Lower lobe of right lung (tissue), 2 donors: ENCODE measurements around the gene S100G. TPM values are rescaled to one million over a fixed set of nuclear protein-coding genes. Genes with fewer than 3 reads are reported as not detected.

Experiments used
- ATAC-seq, 2 donors: fragments of 200-7000 bp; cut with Tn5 transposase; one replicate each; pipeline ENCODE4 v1.9.1; 2020 to 2022; ENCODE audit warnings: mild to moderate bottlenecking in 2 of 2, moderate library complexity in 2 of 2
- DNase-seq: peaks from one replicate; pipeline ENCODE4 v3.0.0-alpha.2; 2020
- H3K27ac ChIP-seq: fragments of 200-600 bp; one replicate; pipeline ENCODE4 v1.8.0; 2022
- H3K27me3 ChIP-seq: fragments of 200-600 bp; one replicate; pipeline ENCODE4 v1.8.0; 2022; ENCODE audit warnings: low read depth
- H3K36me3 ChIP-seq: fragments of 200-600 bp; one replicate; pipeline ENCODE4 v1.8.0; 2022; ENCODE audit warnings: mild to moderate bottlenecking
- H3K4me1 ChIP-seq: fragments of 200-600 bp; one replicate; pipeline ENCODE4 v1.8.0; 2022
- H3K4me3 ChIP-seq: fragments of 200-600 bp; one replicate; pipeline ENCODE4 v1.8.0; 2022; ENCODE audit warnings: mild to moderate bottlenecking
- H3K9me3 ChIP-seq: fragments of 200-600 bp; one replicate; pipeline ENCODE4 v1.8.0; 2022
- intact Hi-C: fragments of 100-400 bp; cut with DNase I; formaldehyde crosslinking; loops from one replicate; pipeline ENCODE4 v1.11.0; 2022
- total RNA-seq: library from RNA; stranded (reverse); fragmentation: NEBNext Ultra II Directional; extraction: Animal tissue kit (Norgen Biotek cat#: 25700); gene quantifications from one replicate; pipeline ENCODE4 v1.2.1, GENCODE V29; 2021
- TF ChIP-seq, protein P1 (sequence below): fragments of 200-600 bp; IDR thresholded peaks from one replicate; pipeline ENCODE4 v1.8.0; 2022; ENCODE audit warnings: antibody characterized with exemption, mild to moderate bottlenecking
- donor health status: DM: no; HTN: yes; CAD: no; lungs with severe emphysema.

The S100G gene
- total RNA-seq, 1 donor from 2014 or later, result not detected

DNA sequence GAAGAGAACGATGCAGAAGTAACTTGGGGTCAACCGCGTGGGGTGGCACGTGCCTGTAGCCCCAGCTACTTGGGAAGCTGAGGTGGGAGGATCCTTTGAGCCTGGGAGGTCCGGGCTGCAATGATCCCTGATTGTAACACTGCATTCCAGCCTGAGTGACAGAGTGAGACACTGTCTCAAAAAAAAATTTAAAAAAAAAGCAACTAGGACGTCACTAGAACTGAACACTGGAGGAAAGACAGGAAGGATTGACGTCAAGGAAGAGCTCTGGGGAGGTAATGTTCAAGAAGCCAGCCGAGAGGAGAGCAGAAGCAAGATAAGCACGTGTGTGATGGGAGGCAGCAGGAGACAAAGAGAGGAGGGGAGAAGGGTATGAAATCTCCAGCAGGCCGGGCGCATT is 28.7 kb downstream of the S100G start:
- no peaks in the 10 kb centered on the region for H3K9me3 ChIP-seq
- no peak overlapping the region for H3K4me3 ChIP-seq
- DNase-seq (no peak), ATAC-seq (no peak)
- no peak overlapping the region for H3K27ac ChIP-seq
- H3K27me3 ChIP-seq, result no peaks in the 10 kb centered on the region
- no peaks in the 10 kb centered on the region for H3K4me1 ChIP-seq
- TF ChIP-seq, protein P1, sequence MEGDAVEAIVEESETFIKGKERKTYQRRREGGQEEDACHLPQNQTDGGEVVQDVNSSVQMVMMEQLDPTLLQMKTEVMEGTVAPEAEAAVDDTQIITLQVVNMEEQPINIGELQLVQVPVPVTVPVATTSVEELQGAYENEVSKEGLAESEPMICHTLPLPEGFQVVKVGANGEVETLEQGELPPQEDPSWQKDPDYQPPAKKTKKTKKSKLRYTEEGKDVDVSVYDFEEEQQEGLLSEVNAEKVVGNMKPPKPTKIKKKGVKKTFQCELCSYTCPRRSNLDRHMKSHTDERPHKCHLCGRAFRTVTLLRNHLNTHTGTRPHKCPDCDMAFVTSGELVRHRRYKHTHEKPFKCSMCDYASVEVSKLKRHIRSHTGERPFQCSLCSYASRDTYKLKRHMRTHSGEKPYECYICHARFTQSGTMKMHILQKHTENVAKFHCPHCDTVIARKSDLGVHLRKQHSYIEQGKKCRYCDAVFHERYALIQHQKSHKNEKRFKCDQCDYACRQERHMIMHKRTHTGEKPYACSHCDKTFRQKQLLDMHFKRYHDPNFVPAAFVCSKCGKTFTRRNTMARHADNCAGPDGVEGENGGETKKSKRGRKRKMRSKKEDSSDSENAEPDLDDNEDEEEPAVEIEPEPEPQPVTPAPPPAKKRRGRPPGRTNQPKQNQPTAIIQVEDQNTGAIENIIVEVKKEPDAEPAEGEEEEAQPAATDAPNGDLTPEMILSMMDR, result no peak
- intact Hi-C loops, result no loop called here
- H3K36me3 ChIP-seq, result peaks cover 54% of the 10 kb centered on the region

DNA sequence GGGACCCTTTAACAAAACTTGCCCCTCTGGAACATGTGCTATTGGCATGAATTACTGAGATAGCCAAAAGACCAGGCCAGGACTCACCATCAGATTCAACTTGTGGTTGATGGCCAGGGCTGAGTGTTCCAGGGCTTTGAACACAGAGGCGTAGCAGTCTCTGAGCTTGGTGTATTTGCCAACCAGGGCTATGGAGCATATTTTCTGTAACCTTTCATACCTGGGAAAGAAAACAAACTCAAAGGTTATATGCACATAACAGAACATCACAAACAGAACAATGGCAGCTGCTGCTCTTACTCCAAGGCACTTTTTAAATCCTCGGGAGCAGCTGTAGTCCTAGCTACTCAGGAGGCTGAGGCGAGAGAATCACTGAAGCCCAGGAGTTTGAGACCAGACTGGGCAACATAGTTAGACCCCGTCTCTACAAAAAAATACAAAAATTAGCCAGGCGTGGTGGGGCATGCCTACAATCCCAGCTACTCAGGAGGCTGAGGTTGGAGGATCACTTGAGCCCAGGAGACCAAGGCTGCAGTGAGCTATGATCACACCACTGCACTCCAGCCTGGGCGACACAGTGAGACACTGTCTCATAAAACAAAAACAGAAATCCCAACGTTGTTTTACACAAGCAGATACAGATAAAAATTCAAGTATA is 33.2 kb downstream of the S100G start:
- H3K4me1 ChIP-seq, result no peaks in the 10 kb centered on the region
- H3K27me3 ChIP-seq, result no peaks in the 10 kb centered on the region
- intact Hi-C loops, result no loop called here
- ATAC-seq (no peak), DNase-seq (no peak)
- H3K4me3 ChIP-seq, result no peak overlapping the region
- TF ChIP-seq, protein P1, result no peak
- peaks cover 38% of the 10 kb centered on the region for H3K36me3 ChIP-seq
- H3K27ac ChIP-seq, result no peak overlapping the region
- no peaks in the 10 kb centered on the region for H3K9me3 ChIP-seq

DNA sequence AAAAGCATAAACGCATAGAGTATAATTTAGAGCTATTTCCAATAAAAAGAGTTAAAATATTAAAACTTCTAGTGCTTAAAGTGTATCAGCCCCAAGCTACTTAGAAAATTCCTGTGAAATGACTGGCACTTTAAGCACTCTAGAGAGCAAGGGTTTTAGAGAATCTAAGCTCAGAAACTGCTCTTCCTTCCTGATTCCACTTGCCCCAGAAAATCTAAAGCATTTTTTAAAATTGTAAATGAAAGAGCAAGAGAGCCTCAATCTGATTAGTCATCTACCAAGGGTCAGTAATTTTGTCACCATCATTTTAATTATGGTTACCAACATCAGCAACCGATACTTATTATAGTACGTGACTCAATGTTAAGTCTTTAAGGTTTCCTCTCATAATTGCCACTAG is 37.6 kb downstream of the S100G start:
- TF ChIP-seq, protein P1, result no peak

DNA sequence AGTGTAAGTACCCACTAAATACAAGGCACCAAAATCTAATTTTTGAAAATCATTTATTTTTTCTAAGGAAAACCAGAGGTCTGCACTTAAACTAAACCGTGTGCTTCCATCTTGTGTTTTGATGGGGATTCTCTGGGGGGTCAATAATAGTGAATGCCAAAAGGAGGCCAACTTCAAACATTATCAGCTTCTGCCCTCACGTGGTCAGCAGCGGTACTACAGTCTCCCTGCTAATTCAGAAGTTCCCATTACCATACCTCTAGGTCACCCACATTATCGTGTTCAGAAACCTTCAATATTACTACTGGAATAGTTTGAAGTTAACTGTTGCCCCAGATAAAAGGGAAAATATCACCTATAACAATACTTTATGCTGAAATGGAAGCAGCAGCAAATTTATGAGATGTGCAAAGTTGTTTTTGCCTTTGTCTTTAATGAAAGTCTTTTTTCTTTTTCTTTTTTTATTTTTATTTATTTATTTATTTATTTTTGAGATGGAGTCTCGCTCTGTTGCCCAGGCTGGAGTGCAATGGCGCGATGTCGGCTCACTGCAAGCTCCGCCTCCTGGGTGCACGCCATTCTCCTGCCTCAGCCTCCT is 45.2 kb downstream of the S100G start:
- H3K27ac ChIP-seq, result no peak overlapping the region
- H3K36me3 ChIP-seq, result peaks cover 38% of the 10 kb centered on the region
- TF ChIP-seq, protein P1, result peak; percentile 74
- H3K4me1 ChIP-seq, result no peaks in the 10 kb centered on the region
- DNase-seq, result peak; percentile 50
- H3K4me3 ChIP-seq, result no peak overlapping the region
- intact Hi-C loops, result no loop called here
- peak; percentile 62 to 80 for ATAC-seq
- H3K9me3 ChIP-seq, result no peaks in the 10 kb centered on the region
- no peaks in the 10 kb centered on the region for H3K27me3 ChIP-seq

More for the DNA sequence above, 37.6 kb downstream of the S100G start:
- Histone ChIP-seq H3K4me3 (no peak overlapping the region), H3K9me3 (no peaks in the 10 kb centered on the region), H3K27me3 (no peaks in the 10 kb centered on the region), H3K27ac (no peak overlapping the region), H3K4me1 (no peaks in the 10 kb centered on the region), H3K36me3 (peaks cover 32% of the 10 kb centered on the region)
- no peak for DNase-seq
- intact Hi-C loops, result no loop called here
- no peak for ATAC-seq

GRCh38 chrX:16696956-16697355 is 47.0 kb downstream of the S100G start:
- no peaks in the 10 kb centered on the region for H3K9me3 ChIP-seq
- no peak for DNase-seq
- intact Hi-C loops, result no loop called here
- no peak overlapping the region for H3K4me3 ChIP-seq
- H3K27me3 ChIP-seq, result no peaks in the 10 kb centered on the region
- no peak overlapping the region for H3K27ac ChIP-seq
- no peaks in the 10 kb centered on the region for H3K4me1 ChIP-seq
- TF ChIP-seq, protein P1, result no peak
- H3K36me3 ChIP-seq, result peaks cover 23% of the 10 kb centered on the region
- no peak for ATAC-seq
